Brain microvascular endothelial cell (primary cell): ENCODE measurements around the gene STK32C.
"Not testable (repeated sequence)": the region's sequence is repeated elsewhere in the genome, so short reads cannot be mapped to it uniquely, and the experiment has no call there.

Source experiments
- DNase-seq: peaks from one replicate; pipeline ENCODE4 v3.0.0-alpha.2; 2020
- H3K27ac ChIP-seq: fragments of 250-450 bp; sonication (Bioruptor Pico); 2 replicates; pipeline ENCODE4 v1.5.1; 2020; ENCODE audit warnings: mild to moderate bottlenecking, moderate library complexity
- H3K27me3 ChIP-seq: fragments of 250-450 bp; sonication (Bioruptor Pico); replicated peaks from 2 replicates; pipeline ENCODE4 v1.5.1; 2020; ENCODE audit warnings: mild to moderate bottlenecking
- H3K36me3 ChIP-seq: fragments of 250-450 bp; sonication (Bioruptor Pico); replicated peaks from 2 replicates; pipeline ENCODE4 v1.5.1; 2020; ENCODE audit warnings: mild to moderate bottlenecking
- H3K4me3 ChIP-seq: 2 replicates; pipeline ENCODE4 v1.5.1; 2011; ENCODE audit warnings: low read depth, mild to moderate bottlenecking, control low read depth, low read length, moderate library complexity
- CTCF ChIP-seq: IDR thresholded peaks from 2 replicates; pipeline ENCODE4 v1.5.1; 2011; ENCODE audit warnings: low read depth, mild to moderate bottlenecking, moderate library complexity, low read length, control low read depth, inconsistent platforms; ENCODE audit errors: missing control alignments
- in situ Hi-C: cut with HindIII; loops from 2 replicates; pipeline ENCODE4 v1.10.0; 2017; ENCODE audit warnings: low sequenced_read_pairs, low pct_ligation_motif_present

The STK32C gene

GRCh38 chr10:132164761-132165278 is 142.9 kb downstream of the STK32C start:
- in situ Hi-C loops, result no loop called here
- H3K36me3 ChIP-seq, result no peaks in the 10 kb centered on the region
- TF ChIP-seq CTCF, result no peak
- no peaks in the 10 kb centered on the region for H3K27me3 ChIP-seq
- no peak overlapping the region for H3K27ac ChIP-seq
- no peak for DNase-seq
- H3K4me3 ChIP-seq, result no peak overlapping the region

- in situ Hi-C loops, result no loop called here
- no peaks in the 10 kb centered on the region for H3K36me3 ChIP-seq
- no peak overlapping the region for H3K4me3 ChIP-seq
- DNase-seq, result no peak
- no peak overlapping the region for H3K27ac ChIP-seq
- no peak for TF ChIP-seq CTCF
- H3K27me3 ChIP-seq, result no peaks in the 10 kb centered on the region
Measured at GRCh38 chr10:132163826-132164515, 143.8 kb downstream of the STK32C start.

GRCh38 chr10:132163278-132163765 is 144.4 kb downstream of the STK32C start:
- Histone ChIP-seq H3K4me3 (no peak overlapping the region), H3K27ac (no peak overlapping the region), H3K27me3 (no peaks in the 10 kb centered on the region), H3K36me3 (no peaks in the 10 kb centered on the region)
- TF ChIP-seq CTCF, result peak; percentile 35
- in situ Hi-C loops, result no loop called here
- DNase-seq, result no peak

- Histone ChIP-seq H3K36me3 (no peaks in the 10 kb centered on the region), H3K27me3 (no peaks in the 10 kb centered on the region), H3K27ac (no peak overlapping the region), H3K4me3 (no peak overlapping the region)
- DNase-seq, result no peak
- in situ Hi-C loops, result no loop called here
- TF ChIP-seq CTCF, result no peak
Measured at GRCh38 chr10:132162590-132163277, 145.0 kb downstream of the STK32C start.

DNA sequence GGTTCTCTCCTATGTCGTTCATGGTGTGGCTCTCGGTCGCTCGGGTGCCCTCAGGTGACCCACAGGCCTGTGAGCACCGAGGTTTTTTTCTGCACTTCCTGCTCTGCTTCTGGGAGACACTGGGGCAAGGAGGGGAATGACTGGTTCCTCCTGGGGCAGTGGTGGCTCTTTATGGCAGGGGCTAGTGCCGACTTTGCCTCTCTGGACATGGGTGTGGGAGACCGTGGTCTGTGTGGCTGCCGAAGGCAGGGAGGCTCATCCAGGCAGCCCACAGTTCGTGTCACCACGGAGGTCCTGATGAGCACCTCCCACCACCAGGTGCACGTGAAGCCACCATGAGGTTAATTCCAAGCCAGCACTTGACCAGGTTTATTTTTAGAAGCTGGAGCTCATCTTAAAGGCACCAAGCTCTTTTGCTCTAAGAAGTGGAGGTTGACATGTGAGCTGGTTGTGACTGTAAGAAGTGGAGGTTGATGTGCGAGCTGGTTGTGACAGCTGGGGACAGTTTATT is 145.7 kb downstream of the STK32C start:
- TF ChIP-seq CTCF, result no peak
- Histone ChIP-seq H3K27ac (no peak overlapping the region), H3K4me3 (no peak overlapping the region), H3K36me3 (no peaks in the 10 kb centered on the region), H3K27me3 (no peaks in the 10 kb centered on the region)
- in situ Hi-C loops, result no loop called here
- DNase-seq, result no peak

- H3K27me3 ChIP-seq, H3K4me3 ChIP-seq, DNase-seq, in situ Hi-C loops, H3K36me3 ChIP-seq, H3K27ac ChIP-seq: not testable (repeated sequence)
Measured at GRCh38 chr10:132160834-132161622, 146.7 kb downstream of the STK32C start.

DNA sequence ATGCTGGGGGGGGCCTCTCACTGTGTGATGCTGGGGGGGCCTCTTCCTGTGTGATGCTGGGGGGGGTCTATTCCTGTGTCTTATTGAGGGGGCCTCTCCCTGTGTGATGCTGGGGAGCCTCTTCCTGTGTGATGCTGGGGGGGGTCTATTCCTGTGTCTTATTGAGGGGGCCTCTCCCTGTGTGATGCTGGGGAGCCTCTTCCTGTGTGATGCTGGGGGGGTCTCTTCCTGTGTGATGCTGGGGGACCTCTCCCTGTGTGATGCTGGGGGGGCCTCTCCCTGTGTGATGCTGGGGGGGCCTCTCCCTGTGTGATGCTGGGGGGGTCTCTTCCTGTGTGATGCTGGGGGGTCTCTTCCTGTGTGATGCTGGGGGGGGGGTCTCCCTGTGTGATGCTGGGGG is 147.5 kb downstream of the STK32C start:
- H3K36me3 ChIP-seq, H3K4me3 ChIP-seq, H3K27me3 ChIP-seq, H3K27ac ChIP-seq, DNase-seq, in situ Hi-C loops: not testable (repeated sequence)

DNA sequence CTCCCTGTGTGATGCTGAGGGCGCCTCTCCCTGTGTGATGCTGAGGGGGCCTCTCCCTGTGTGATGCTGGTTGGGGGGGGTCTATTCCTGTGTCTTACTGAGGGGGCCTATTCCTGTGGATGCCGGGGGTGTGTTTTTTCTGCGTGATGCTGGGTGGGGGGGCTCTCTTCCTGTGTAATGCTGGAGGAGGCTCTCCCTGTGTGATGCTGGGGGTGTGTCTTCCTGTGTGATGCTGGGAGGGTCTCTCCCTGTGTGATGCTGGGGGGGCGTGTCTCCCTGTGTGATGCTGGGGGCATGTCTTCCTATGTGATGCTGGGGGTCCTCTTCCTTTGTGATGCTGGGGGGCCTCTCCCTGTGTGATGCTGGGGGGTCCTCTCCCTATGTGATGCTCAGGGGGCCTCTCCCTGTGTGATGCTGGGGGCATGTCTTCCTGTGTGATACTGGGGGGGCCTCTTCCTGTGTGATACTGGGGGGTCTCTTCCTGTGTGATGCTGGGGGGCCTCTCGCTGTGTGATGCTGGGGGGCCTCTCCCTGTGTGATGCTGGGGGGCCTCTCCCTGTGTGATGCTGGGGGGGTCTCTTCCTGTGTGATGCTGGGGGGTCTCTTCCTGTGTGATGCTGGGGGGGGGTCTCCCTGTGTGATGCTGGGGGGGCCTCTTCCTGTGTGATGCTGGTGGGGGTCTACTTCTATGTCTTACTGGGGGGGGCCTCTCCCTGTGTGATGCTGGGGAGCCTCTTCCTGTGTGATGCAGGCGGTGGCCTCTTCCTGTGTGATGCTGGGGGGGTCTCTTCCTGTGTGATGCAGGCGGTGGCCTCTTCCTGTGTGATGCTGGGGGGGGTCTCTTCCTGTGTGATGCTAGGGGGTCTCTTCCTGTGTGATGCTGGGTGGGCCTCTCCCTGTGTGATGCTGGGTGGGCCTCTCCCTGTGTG is 148.2 kb downstream of the STK32C start:
- in situ Hi-C loops, DNase-seq, H3K36me3 ChIP-seq, H3K4me3 ChIP-seq, H3K27me3 ChIP-seq, H3K27ac ChIP-seq: not testable (repeated sequence)
